H1 (cell line): ENCODE results near the gene HID1. TPM values are rescaled to one million over a fixed set of nuclear protein-coding genes. Genes with fewer than 3 reads are reported as not detected.

Source experiments
- CTCF ChIA-PET: fragments of 300-600 bp; sonication (Branson Sonifier 250); formaldehyde crosslinking; loops from one replicate; lab custom pipeline; 2021; ENCODE audit not compliant: partially characterized antibody; lab: Charles Lee
- POLR2A ChIA-PET: fragments of 300-600 bp; sonication (Branson Sonifier 250); formaldehyde crosslinking; loops from one replicate; lab custom pipeline; 2021; ENCODE audit warnings: inconsistent platforms; ENCODE audit not compliant: partially characterized antibody; lab: Charles Lee
- DNase-seq, 2 experiments: peaks; one replicate each; pipeline versions ENCODE4 v3.0.0 to v3.0.0-alpha.2; 2010 to 2022; ENCODE audit warnings: low spot score in 2 of 2, low read depth in 1 of 2, mixed read lengths in 1 of 2
- FAIRE-seq: peaks from 2 replicates; lab custom pipeline; 2011; peaks lifted over from hg19 to GRCh38; lab: Jason Lieb, UNC
- H2AFZ ChIP-seq: 2 replicates; pipeline ENCODE4 v1.8.1; 2012; ENCODE audit warnings: low read length, inconsistent platforms
- H2AK5ac ChIP-seq: 2 replicates; pipeline ENCODE4 v1.6.1; 2013; ENCODE audit warnings: low read depth, low read length
- H2BK120ac ChIP-seq: replicated peaks from 2 replicates; pipeline ENCODE3; 2013; ENCODE audit warnings: low read depth, low read length, inconsistent platforms
- H2BK12ac ChIP-seq: 2 replicates; pipeline ENCODE4 v1.6.1; 2013; ENCODE audit warnings: low read depth, low read length
- H2BK15ac ChIP-seq: 2 replicates; pipeline ENCODE4 v1.6.1; 2013; ENCODE audit warnings: low read length
- H2BK20ac ChIP-seq: 2 replicates; pipeline ENCODE4 v1.6.1; 2013; ENCODE audit warnings: low read length
- H2BK5ac ChIP-seq: 2 replicates; pipeline ENCODE4 v1.6.1; 2013; ENCODE audit warnings: low read depth, low read length
- H3K14ac ChIP-seq: 2 replicates; pipeline ENCODE4 v1.6.1; 2013; ENCODE audit warnings: inconsistent platforms; ENCODE audit not compliant: insufficient read length
- H3K18ac ChIP-seq: 2 replicates; pipeline ENCODE4 v1.6.1; 2013; ENCODE audit warnings: low read length; ENCODE audit errors: extremely low read depth
- H3K23ac ChIP-seq: 2 replicates; pipeline ENCODE4 v1.6.1; 2013; ENCODE audit warnings: inconsistent platforms; ENCODE audit not compliant: insufficient read length
- H3K23me2 ChIP-seq: 2 replicates; pipeline ENCODE4 v1.6.1; 2013; ENCODE audit warnings: low read depth, low read length
- H3K27ac ChIP-seq: 2 replicates; pipeline ENCODE4 v1.6.1; 2011; ENCODE audit warnings: low read depth, low read length, inconsistent platforms
- H3K27me3 ChIP-seq, 4 experiments: replicated peaks in 1 of 4; 1 replicate in 1 of 4; 2 replicates in 3 of 4; pipeline versions ENCODE4 v1.6.1 to v1.8.1; 2011 to 2013; ENCODE audit warnings: low read length in 3 of 4, mild to moderate bottlenecking in 3 of 4, inconsistent platforms in 2 of 4, mixed read lengths in 2 of 4, moderate library complexity in 1 of 4; ENCODE audit not compliant: control insufficient read depth in 3 of 4, insufficient read depth in 3 of 4; ENCODE audit errors: extremely low read depth in 1 of 4
- H3K36me3 ChIP-seq, 4 experiments: 2 replicates each; pipeline versions ENCODE4 v1.6.1 to v1.8.1; 2011 to 2013; ENCODE audit warnings: mild to moderate bottlenecking in 4 of 4, low read length in 3 of 4, moderate library complexity in 2 of 4, control low read depth in 1 of 4, inconsistent platforms in 1 of 4; ENCODE audit not compliant: insufficient read depth in 4 of 4, control insufficient read depth in 2 of 4
- H3K4ac ChIP-seq: replicated peaks from 2 replicates; pipeline ENCODE3; 2013; ENCODE audit warnings: low read length, low read depth, mixed read lengths, inconsistent platforms; ENCODE audit not compliant: insufficient read length
- H3K4me1 ChIP-seq, 4 experiments: replicated peaks in 1 of 4; 1 replicate in 1 of 4; 2 replicates in 3 of 4; pipeline versions ENCODE4 v1.6.1 to v1.8.1; 2011 to 2013; ENCODE audit warnings: low read length in 3 of 4, inconsistent platforms in 2 of 4, mixed read lengths in 1 of 4; ENCODE audit not compliant: insufficient read depth in 4 of 4, control insufficient read depth in 3 of 4
- H3K4me2 ChIP-seq, 2 experiments: 2 replicates each; pipeline versions ENCODE4 v1.6.1 to v1.8.1; 2011 to 2013; ENCODE audit warnings: low read depth in 2 of 2, low read length in 2 of 2, control low read depth in 1 of 2, inconsistent platforms in 1 of 2, mild to moderate bottlenecking in 1 of 2; ENCODE audit not compliant: insufficient read depth in 1 of 2
- H3K4me3 ChIP-seq, 4 experiments: fragments of 200-600, 300-600 bp in 1 of 4; sonication (generic), shearing (Covaris generic), sonication (Bioruptor Twin) in 1 of 4; 2 replicates each; pipeline versions ENCODE4 v1.5.1 to v1.8.1; 2011 to 2016; ENCODE audit warnings: low read length in 4 of 4, low read depth in 3 of 4, control low read depth in 2 of 4, inconsistent platforms in 2 of 4, mild to moderate bottlenecking in 2 of 4, mixed read lengths in 1 of 4, moderate library complexity in 1 of 4; ENCODE audit not compliant: insufficient read depth in 2 of 4; ENCODE audit errors: extremely low read depth in 1 of 4
- H3K56ac ChIP-seq: replicated peaks from 2 replicates; pipeline ENCODE3; 2013; ENCODE audit warnings: low read depth, mild to moderate bottlenecking, mixed read lengths, low read length, inconsistent platforms; ENCODE audit not compliant: insufficient read length
- H3K79me1 ChIP-seq: 2 replicates; pipeline ENCODE4 v1.6.1; 2013; ENCODE audit warnings: low read depth, low read length, control low read depth
- H3K79me2 ChIP-seq, 2 experiments: 2 replicates each; pipeline versions ENCODE4 v1.6.1 to v1.8.1; 2012 to 2013; ENCODE audit warnings: low read length in 2 of 2, mild to moderate bottlenecking in 2 of 2, inconsistent platforms in 1 of 2; ENCODE audit not compliant: insufficient read depth in 2 of 2, control insufficient read depth in 1 of 2
- H3K9ac ChIP-seq, 4 experiments: replicated peaks in 1 of 4; 1 replicate in 1 of 4; 2 replicates in 3 of 4; pipeline versions ENCODE4 v1.6.1 to v1.8.1; 2011 to 2013; ENCODE audit warnings: low read depth in 3 of 4, low read length in 3 of 4, control low read depth in 2 of 4, mild to moderate bottlenecking in 2 of 4, moderate library complexity in 2 of 4, inconsistent platforms in 1 of 4; ENCODE audit errors: extremely low read depth in 1 of 4
- H3K9me3 ChIP-seq, 2 experiments: 2 replicates each; pipeline versions ENCODE4 v1.6.1 to v1.8.1; 2012 to 2013; ENCODE audit warnings: mild to moderate bottlenecking in 2 of 2, moderate library complexity in 2 of 2, control low read depth in 1 of 2, inconsistent platforms in 1 of 2, low read depth in 1 of 2, low read length in 1 of 2, mixed read lengths in 1 of 2; ENCODE audit not compliant: insufficient read depth in 2 of 2
- H4K20me1 ChIP-seq, 2 experiments: replicated peaks in 1 of 2; 2 replicates each; pipeline versions ENCODE3 to v1.8.1; 2011 to 2013; ENCODE audit warnings: inconsistent platforms in 2 of 2, low read length in 2 of 2, mild to moderate bottlenecking in 1 of 2; ENCODE audit not compliant: insufficient read depth in 2 of 2, control insufficient read depth in 1 of 2
- H4K5ac ChIP-seq: 2 replicates; pipeline ENCODE4 v1.6.1; 2013; ENCODE audit warnings: low read length, low read depth, mixed read lengths, inconsistent platforms; ENCODE audit not compliant: insufficient read length
- H4K8ac ChIP-seq: 2 replicates; pipeline ENCODE4 v1.8.0; 2013; ENCODE audit warnings: mild to moderate bottlenecking, moderate library complexity, low read length, inconsistent platforms; ENCODE audit not compliant: insufficient read depth; ENCODE audit errors: extremely low read depth
- H4K91ac ChIP-seq: replicated peaks from 2 replicates; pipeline ENCODE3; 2013; ENCODE audit warnings: low read length, mixed read lengths, inconsistent platforms; ENCODE audit not compliant: insufficient read length
- EGR1 ChIP-seq: IDR thresholded peaks from 2 replicates; pipeline ENCODE4 v1.6.1; 2011; ENCODE audit warnings: low read depth, low read length, borderline replicate concordance
- SIN3A ChIP-seq, 2 experiments: IDR thresholded peaks in 1 of 2; conservative IDR thresholded peaks in 1 of 2; 2 replicates each; pipeline ENCODE4 v1.6.1; 2011 to 2012; ENCODE audit warnings: low read length in 2 of 2, improper control_type of control experiment in 1 of 2, low read depth in 1 of 2, mild to moderate bottlenecking in 1 of 2
- SP1 ChIP-seq: IDR thresholded peaks from 2 replicates; pipeline ENCODE4 v1.6.1; 2011; ENCODE audit warnings: low read depth, low read length
- TBP ChIP-seq: IDR thresholded peaks from 2 replicates; pipeline ENCODE4 v1.6.1; 2011; ENCODE audit warnings: low read depth, low read length, improper control_type of control experiment
- WGBS, 2 experiments: shearing (Covaris generic) in 1 of 2; methylation state at CpG; one replicate each; pipeline versions ENCODE4 v1.1.6 to v1.1.7; 2013 to 2015; ENCODE audit warnings: low lambda C conversion rate in 2 of 2, mixed read lengths in 2 of 2, inconsistent platforms in 1 of 2, low coverage in 1 of 2, missing lambda C conversion rate in 1 of 2; ENCODE audit not compliant: insufficient replicate concordance in 2 of 2, insufficient coverage in 1 of 2, insufficient read length in 1 of 2; ENCODE audit errors: extremely low coverage in 1 of 2, missing lambda C conversion rate in 1 of 2; 5-methylcytosine and 5-hydroxymethylcytosine counted together
- polyA plus RNA-seq, 7 experiments: library from polyadenylated mRNA; depleted of rRNA in 3 of 7; stranded (reverse) in 5 of 7; unstranded in 2 of 7; fragments of >200 nt in 5 of 7; fragments of 200-250 nt in 2 of 7; gene quantifications; 1 replicate in 5 of 7; 2 replicates in 1 of 7; 4 replicates in 1 of 7; pipeline versions ENCODE4 v1.2.1 to v1.2.3, GENCODE V29; 2011 to 2013; ENCODE audit warnings: missing spikeins in 2 of 7, mixed read lengths in 2 of 7
- total RNA-seq: library from RNA; stranded (reverse); fragmentation: NEBNext Ultra II Directional; extraction: Animal tissue kit (Norgen Biotek cat#: 25700); gene quantifications from 2 replicates; pipeline ENCODE4 v1.2.1, GENCODE V29; 2021
- TF ChIP-seq, protein P1 (sequence below): IDR thresholded peaks from 2 replicates; pipeline ENCODE4 v1.6.1; 2012; ENCODE audit warnings: inconsistent platforms

Gene HID1
- total and polyA plus RNA-seq, 2 of the 8 experiments (the other 6 are each of a cell fraction or from before 2014, with no cell fraction given) = 15.1 to 25.9 TPM

DNA sequence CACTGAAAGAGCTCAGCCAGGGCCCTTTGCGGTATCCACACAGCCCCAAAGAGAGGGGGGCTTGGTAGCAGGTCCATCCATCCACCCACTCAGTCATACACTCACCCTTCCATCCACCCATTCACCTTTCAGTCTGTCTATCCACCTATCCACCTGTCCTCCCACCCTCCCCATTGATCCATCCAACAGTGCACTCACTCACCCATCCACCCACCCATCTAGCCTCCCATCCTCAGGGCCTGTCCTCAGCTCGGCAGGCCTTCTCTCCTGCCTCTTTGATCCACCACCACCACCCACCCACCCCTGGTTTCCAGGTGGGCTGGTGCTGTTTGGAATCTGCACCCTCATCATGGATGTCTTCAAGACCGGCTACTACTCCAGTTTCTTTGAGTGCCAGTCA lies 47.3 kb downstream of the HID1 start:
- no peak overlapping the region for H3K23ac ChIP-seq
- H4K91ac ChIP-seq = no peak overlapping the region
- FAIRE-seq (no peak), DNase-seq (no peak)
- H4K20me1 ChIP-seq = peaks cover 0 to 5% of the 10 kb centered on the region in 2 experiments
- H3K9me3 ChIP-seq = no peaks in the 10 kb centered on the region
- H3K4me2 ChIP-seq = peak overlapping the region in 1 of 2 experiments; percentile 90; a peak in 1 of 4 replicates
- H3K79me2 ChIP-seq = no peaks in the 10 kb centered on the region
- no peak overlapping the region for H3K4ac ChIP-seq
- H3K4me3 ChIP-seq = no peak overlapping the region
- no peak overlapping the region for H3K14ac ChIP-seq
- no peaks in the 10 kb centered on the region; a peak in 1 of 8 replicates for H3K36me3 ChIP-seq
- no peak overlapping the region; the same call in 1 of the 2 replicates for H2BK15ac ChIP-seq
- no peak overlapping the region for H4K8ac ChIP-seq
- no peak overlapping the region for H2BK12ac ChIP-seq
- peaks cover 9% of the 10 kb centered on the region; the same call in 1 of the 2 replicates for H3K23me2 ChIP-seq
- no peak overlapping the region for H2BK120ac ChIP-seq
- no peak overlapping the region for H2BK20ac ChIP-seq
- H2BK5ac ChIP-seq = no peak overlapping the region
- H3K4me1 ChIP-seq = peaks cover 0 to 18% (median 16%) of the 10 kb centered on the region in 4 experiments; a peak in 6 of 7 replicates
- no peaks in the 10 kb centered on the region for H3K79me1 ChIP-seq
- H4K5ac ChIP-seq = no peak overlapping the region
- 78% methylated on average over 3 of the region's 3 CpGs; no CpG with 5 or more reads in 1 of the 2 experiments for WGBS, 2 experiments
- peaks cover 40 to 60% (median 55%) of the 10 kb centered on the region in 4 experiments for H3K27me3 ChIP-seq
- POLR2A ChIA-PET = interaction anchor here (0.6 to 1.7 kb wide), 6 partner anchors 11 to 336 kb away, joined by 3 to 4 read pairs (median 3); partner anchors contain the start of gene GGA3
- H3K18ac ChIP-seq = no peak overlapping the region
- CTCF ChIA-PET = interaction anchor here (1.0 to 49.9 kb wide), 9 partner anchors 15 to 111 kb away, joined by 3 to 1072 read pairs (median 4); no protein-coding TSS in a partner anchor
- H3K56ac ChIP-seq = no peak overlapping the region
- H3K27ac ChIP-seq = no peak overlapping the region
- H3K9ac ChIP-seq = no peak overlapping the region
- H2AK5ac ChIP-seq = no peak overlapping the region
- no peak overlapping the region for H2AFZ ChIP-seq
- TF ChIP-seq SIN3A (conservative IDR thresholded peaks at IDR 0.05 in 1 of 2, IDR thresholded peaks at IDR 0.05 in 1 of 2; ENCODE audit: low read depth in 1 of 2, low read length in 2 of 2) = no peak
- TF ChIP-seq TBP = no peak
- TF ChIP-seq, protein P1, sequence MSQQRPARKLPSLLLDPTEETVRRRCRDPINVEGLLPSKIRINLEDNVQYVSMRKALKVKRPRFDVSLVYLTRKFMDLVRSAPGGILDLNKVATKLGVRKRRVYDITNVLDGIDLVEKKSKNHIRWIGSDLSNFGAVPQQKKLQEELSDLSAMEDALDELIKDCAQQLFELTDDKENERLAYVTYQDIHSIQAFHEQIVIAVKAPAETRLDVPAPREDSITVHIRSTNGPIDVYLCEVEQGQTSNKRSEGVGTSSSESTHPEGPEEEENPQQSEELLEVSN = no peak
- TF ChIP-seq EGR1 = no peak
- TF ChIP-seq SP1 = no peak
